ENCODE results near the gene LRIG2. TPM values are rescaled to one million over a fixed set of nuclear protein-coding genes. Genes with fewer than 3 reads are reported as not detected.

Gene LRIG2
- total and polyA plus RNA-seq, 9 of the 15 experiments (the other 6 are each of a cell fraction or from before 2014, with no cell fraction given) = 1.8 to 28.1 (median 11.5) TPM

GRCh38 chr1:113140588-113141446, 67.8 kb downstream of the LRIG2 start (continued):
- no peak for TF ChIP-seq ETS2 (tag; IDR thresholded peaks at IDR 0.05; ENCODE audit: borderline replicate concordance, poor library complexity, severe bottlenecking)
- TF ChIP-seq ARID2 (IDR thresholded peaks at IDR 0.05) = peak; percentile 65; the same call in 1 of the 2 replicates
- no peak for TF ChIP-seq LEF1 (IDR thresholded peaks at IDR 0.05)
- no peak for TF ChIP-seq FOSL1 (tag; conservative IDR thresholded peaks at IDR 0.05)
- TF ChIP-seq SIX5 (IDR thresholded peaks at IDR 0.05; ENCODE audit: borderline replicate concordance in 1 of 2, insufficient read depth in 1 of 2, low read depth in 1 of 2, low read length in 2 of 2) = no peak
- no peak for TF ChIP-seq ZBTB8A (IDR thresholded peaks at IDR 0.05; ENCODE audit: partially characterized antibody)
- TF ChIP-seq ZNF75A (CRISPR knock-in tag; IDR thresholded peaks at IDR 0.05) = no peak; the same call in 1 of the 2 replicates
- TF ChIP-seq L3MBTL2 (IDR thresholded peaks at IDR 0.05) = peak; percentile 47
- TF ChIP-seq LCOR (CRISPR knock-in tag; IDR thresholded peaks at IDR 0.05) = 0 out of 2 replicates have a peak, but pooled peaks have one; percentile 62
- TF ChIP-seq NCOR1 (IDR thresholded peaks at IDR 0.05) = no peak; the same call in 1 of the 2 replicates
- TF ChIP-seq EP400 (IDR thresholded peaks at IDR 0.05) = peak; percentile 6; the same call in 1 of the 2 replicates
- TF ChIP-seq PTTG1 (tag; IDR thresholded peaks at IDR 0.05; ENCODE audit: low read depth) = no peak
- no peak for TF ChIP-seq ETV1 (tag; conservative IDR thresholded peaks at IDR 0.05; ENCODE audit: low read depth)
- TF ChIP-seq ZNF274 (IDR thresholded peaks at IDR 0.05; ENCODE audit: borderline replicate concordance, low read depth, low read length) = no peak
- peak; percentile 17 for TF ChIP-seq ARID1B (IDR thresholded peaks at IDR 0.05)
- peak; percentile 49 for TF ChIP-seq NFIC (IDR thresholded peaks at IDR 0.05)
- peak; percentile 70; the same call in 1 of the 2 replicates for TF ChIP-seq SPI1 (IDR thresholded peaks at IDR 0.05; ENCODE audit: borderline replicate concordance, low read depth, low read length)
- no peak for TF ChIP-seq CREB5 (CRISPR knock-in tag; IDR thresholded peaks at IDR 0.05)
- TF ChIP-seq ATF7 (IDR thresholded peaks at IDR 0.05) = peak; percentile 77; the same call in 1 of the 2 replicates
- TF ChIP-seq ZNF146 (CRISPR knock-in tag; IDR thresholded peaks at IDR 0.05; ENCODE audit: unreplicated experiment) = no peak
- TF ChIP-seq TRIM25 (IDR thresholded peaks at IDR 0.05; ENCODE audit: borderline replicate concordance) = no peak
- no peak for TF ChIP-seq ZNF277 (CRISPR knock-in tag; IDR thresholded peaks at IDR 0.05; ENCODE audit: borderline replicate concordance)
- no peak for TF ChIP-seq ZNF449 (CRISPR knock-in tag; IDR thresholded peaks at IDR 0.05)
